HG03066 (cell line): ENCODE results near the gene FAH.

Experiments
- ATAC-seq: cut with Tn5 transposase; IDR thresholded peaks from one replicate; pipeline ENCODE4 v1.9.1; 2021; ENCODE audit warnings: low read depth; ENCODE audit not compliant: unreplicated experiment

The FAH gene

GRCh38 chr15:80194186-80194585 is 41.4 kb downstream of the FAH start:
- no peak for ATAC-seq

GRCh38 chr15:80194914-80195313 is 42.1 kb downstream of the FAH start:
- ATAC-seq: no peak

GRCh38 chr15:80199366-80199765 is 46.6 kb downstream of the FAH start:
- no peak for ATAC-seq

GRCh38 chr15:80199869-80200268 is 47.1 kb downstream of the FAH start:
- ATAC-seq: no peak

GRCh38 chr15:80201256-80202015 is 48.6 kb downstream of the FAH start:
- no peak for ATAC-seq

GRCh38 chr15:80202016-80202315 is 49.2 kb downstream of the FAH start:
- no peak for ATAC-seq

- ATAC-seq: no peak
Observed at GRCh38 chr15:80202641-80203360, 50.0 kb downstream of the FAH start.

- no peak for ATAC-seq
Observed at GRCh38 chr15:80203361-80203885, 50.6 kb downstream of the FAH start.

- ATAC-seq: no peak
Observed at GRCh38 chr15:80204231-80204630, 51.4 kb downstream of the FAH start.

- ATAC-seq: no peak
Observed at GRCh38 chr15:80207887-80208286, 55.1 kb downstream of the FAH start.

- no peak for ATAC-seq
Observed at GRCh38 chr15:80208758-80209734, 56.2 kb downstream of the FAH start.

GRCh38 chr15:80210611-80211573 is 58.1 kb downstream of the FAH start:
- no peak for ATAC-seq

- no peak for ATAC-seq
Observed at GRCh38 chr15:80211976-80212375, 59.2 kb downstream of the FAH start.

GRCh38 chr15:80214910-80215309 is 62.1 kb downstream of the FAH start:
- ATAC-seq: no peak

GRCh38 chr15:80216141-80216540 is 63.3 kb downstream of the FAH start:
- no peak for ATAC-seq

GRCh38 chr15:80216911-80217310 is 64.1 kb downstream of the FAH start:
- no peak for ATAC-seq

- no peak for ATAC-seq
Observed at GRCh38 chr15:80217327-80217900, 64.6 kb downstream of the FAH start.

- ATAC-seq: no peak
Observed at GRCh38 chr15:80219955-80220354, 67.2 kb downstream of the FAH start.

- no peak for ATAC-seq
Observed at GRCh38 chr15:80228959-80229610, 76.3 kb downstream of the FAH start.
